ENCODE measurements around the gene CREBZF. TPM values are rescaled to one million over a fixed set of nuclear protein-coding genes. Genes with fewer than 3 reads are reported as not detected.

Gene CREBZF, protein sequence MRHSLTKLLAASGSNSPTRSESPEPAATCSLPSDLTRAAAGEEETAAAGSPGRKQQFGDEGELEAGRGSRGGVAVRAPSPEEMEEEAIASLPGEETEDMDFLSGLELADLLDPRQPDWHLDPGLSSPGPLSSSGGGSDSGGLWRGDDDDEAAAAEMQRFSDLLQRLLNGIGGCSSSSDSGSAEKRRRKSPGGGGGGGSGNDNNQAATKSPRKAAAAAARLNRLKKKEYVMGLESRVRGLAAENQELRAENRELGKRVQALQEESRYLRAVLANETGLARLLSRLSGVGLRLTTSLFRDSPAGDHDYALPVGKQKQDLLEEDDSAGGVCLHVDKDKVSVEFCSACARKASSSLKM
- 10 to 100 TPM; 51.4 to 54.8 TPM for total RNA-seq

DNA sequence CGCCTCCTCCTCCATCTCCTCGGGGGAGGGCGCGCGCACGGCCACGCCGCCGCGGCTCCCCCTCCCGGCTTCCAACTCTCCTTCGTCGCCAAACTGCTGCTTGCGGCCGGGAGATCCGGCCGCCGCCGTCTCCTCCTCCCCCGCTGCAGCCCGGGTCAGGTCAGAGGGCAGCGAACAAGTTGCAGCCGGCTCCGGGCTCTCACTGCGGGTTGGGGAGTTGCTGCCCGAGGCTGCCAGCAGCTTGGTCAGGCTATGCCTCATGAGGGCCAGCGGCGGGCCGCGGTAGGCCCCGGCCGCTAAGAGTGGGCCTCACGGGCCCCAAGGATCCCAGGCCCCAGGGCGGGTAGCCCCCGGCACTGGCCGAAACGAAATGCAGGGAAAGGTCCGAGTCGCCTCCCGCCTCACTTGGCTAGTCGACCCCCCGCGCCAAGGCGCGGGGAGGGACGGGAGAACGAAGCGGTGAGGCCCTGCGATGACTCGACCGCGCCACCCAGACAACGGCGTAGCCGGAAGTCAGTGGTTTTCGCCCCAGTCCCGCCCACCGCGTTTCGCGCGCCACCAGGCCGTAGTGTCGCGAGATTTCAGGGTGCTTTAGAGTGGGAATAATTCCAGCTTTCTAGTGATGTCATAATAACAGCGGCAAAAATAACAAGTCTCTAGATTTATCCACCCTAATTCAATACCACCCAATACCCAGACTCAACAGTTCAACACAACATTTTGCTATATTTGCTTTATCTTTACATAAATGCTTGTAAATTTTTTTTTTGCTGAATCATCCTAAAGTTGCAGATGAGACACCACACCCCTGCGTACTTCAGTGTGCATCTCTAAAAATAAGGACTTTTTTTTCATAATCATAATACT, at the start of gene CREBZF:
Gene CREBZF, minus strand, starts transcription at position 515 of the 867 bp plus-strand sequence. Its CDS starts 254 bp downstream, at position 261.
- ChIA-PET CTCF (interaction anchor here (2.5 to 2.6 kb wide), 2 partner anchors 17 to 190 kb away, joined by 6 to 20 read pairs; partner anchors contain the start of genes CCDC83 and TMEM126A), POLR2A (interaction anchor here (0.6 to 2.9 kb wide), 19 partner anchors 9 to 1148 kb away, joined by 3 to 41 read pairs (median 5); partner anchors contain the start of genes CCDC83, CCDC89, DLG2 and TMEM126A)
- H3K4me1 Mint-ChIP-seq (ENCODE audit: low read depth), result peaks cover 31% of the 10 kb centered on the region
- H3K9me3 Mint-ChIP-seq (ENCODE audit: insufficient read depth), result no peaks in the 10 kb centered on the region
- peaks cover 41% of the 10 kb centered on the region for H3K36me3 Mint-ChIP-seq (ENCODE audit: low read depth)
- H3K4me3 Mint-ChIP-seq, result peak within 1 kb of the TSS; percentile 98
- peak within 1 kb of the TSS; percentile 96 for H3K27ac Mint-ChIP-seq
- H3K27me3 Mint-ChIP-seq (ENCODE audit: low read depth), result no peaks in the 10 kb centered on the region
- ATAC-seq, result peak; percentile 67
- DNase-seq, result peak; percentile 94

DNA sequence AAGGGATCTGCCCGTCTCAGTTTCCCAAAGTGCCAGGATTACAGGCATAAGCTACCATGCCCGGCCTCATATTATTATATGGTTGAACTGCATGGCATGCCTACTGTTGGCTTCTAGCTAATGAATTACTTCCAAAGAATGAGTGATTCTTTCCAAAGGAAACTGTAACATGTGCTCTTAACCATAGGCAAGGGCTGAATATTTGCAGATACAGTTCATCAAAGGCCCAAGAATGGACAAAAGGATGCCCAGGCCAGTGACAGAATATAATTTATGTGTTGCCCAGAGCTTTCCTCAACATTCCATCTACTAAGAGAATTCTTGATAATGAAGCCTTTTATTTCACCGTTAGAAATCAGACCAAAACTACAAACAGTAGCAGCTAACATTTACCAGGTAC, 48.0 kb upstream of the CREBZF start:
- no peak overlapping the region for H3K27ac Mint-ChIP-seq
- no peaks in the 10 kb centered on the region for H3K4me1 Mint-ChIP-seq (ENCODE audit: low read depth)
- H3K4me3 Mint-ChIP-seq, result no peak overlapping the region
- peaks cover 5% of the 10 kb centered on the region for H3K36me3 Mint-ChIP-seq (ENCODE audit: low read depth)
- no peaks in the 10 kb centered on the region for H3K27me3 Mint-ChIP-seq (ENCODE audit: low read depth)
- CTCF ChIA-PET, result interaction anchor here (1.0 kb wide), 2 partner anchors 13 to 142 kb away, joined by 3 to 4 read pairs; partner anchors contain the start of gene CCDC83
- DNase-seq (no peak), ATAC-seq (no peak)
- POLR2A ChIA-PET, result interaction anchor here (0.6 kb wide), 1 partner anchor 44 kb away, joined by 3 read pairs; no protein-coding TSS in a partner anchor
- H3K9me3 Mint-ChIP-seq (ENCODE audit: insufficient read depth), result no peaks in the 10 kb centered on the region

DNA sequence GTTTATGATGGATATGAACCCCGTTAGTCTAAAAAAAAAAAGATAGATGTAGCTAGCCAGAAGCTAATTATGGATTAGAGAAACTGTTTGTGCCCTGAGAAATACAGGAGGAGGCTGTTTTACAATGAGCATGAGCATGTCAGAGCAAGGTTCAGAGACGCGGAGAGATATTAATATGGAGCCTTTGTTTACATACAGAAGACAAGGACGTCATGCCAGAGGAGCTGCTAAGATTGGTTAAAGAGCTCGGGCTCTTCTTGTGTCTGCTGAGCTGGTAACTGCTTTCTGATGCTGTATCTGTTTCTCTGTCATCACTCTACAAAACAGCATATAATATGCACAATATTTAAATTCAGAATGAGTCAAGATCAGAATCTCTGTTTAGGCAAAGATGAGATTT, 46.0 kb upstream of the CREBZF start:
- DNase-seq (no peak), ATAC-seq (no peak)
- ChIA-PET POLR2A (no interaction called here), CTCF (interaction anchor here (0.9 kb wide), 1 partner anchor 35 kb away, joined by 3 read pairs; no protein-coding TSS in a partner anchor)
- H3K36me3 Mint-ChIP-seq (ENCODE audit: low read depth), result peaks cover 5% of the 10 kb centered on the region
- H3K27ac Mint-ChIP-seq, result no peak overlapping the region
- no peaks in the 10 kb centered on the region for H3K9me3 Mint-ChIP-seq (ENCODE audit: insufficient read depth)
- H3K4me3 Mint-ChIP-seq, result no peak overlapping the region
- no peaks in the 10 kb centered on the region for H3K4me1 Mint-ChIP-seq (ENCODE audit: low read depth)
- no peaks in the 10 kb centered on the region for H3K27me3 Mint-ChIP-seq (ENCODE audit: low read depth)

DNA sequence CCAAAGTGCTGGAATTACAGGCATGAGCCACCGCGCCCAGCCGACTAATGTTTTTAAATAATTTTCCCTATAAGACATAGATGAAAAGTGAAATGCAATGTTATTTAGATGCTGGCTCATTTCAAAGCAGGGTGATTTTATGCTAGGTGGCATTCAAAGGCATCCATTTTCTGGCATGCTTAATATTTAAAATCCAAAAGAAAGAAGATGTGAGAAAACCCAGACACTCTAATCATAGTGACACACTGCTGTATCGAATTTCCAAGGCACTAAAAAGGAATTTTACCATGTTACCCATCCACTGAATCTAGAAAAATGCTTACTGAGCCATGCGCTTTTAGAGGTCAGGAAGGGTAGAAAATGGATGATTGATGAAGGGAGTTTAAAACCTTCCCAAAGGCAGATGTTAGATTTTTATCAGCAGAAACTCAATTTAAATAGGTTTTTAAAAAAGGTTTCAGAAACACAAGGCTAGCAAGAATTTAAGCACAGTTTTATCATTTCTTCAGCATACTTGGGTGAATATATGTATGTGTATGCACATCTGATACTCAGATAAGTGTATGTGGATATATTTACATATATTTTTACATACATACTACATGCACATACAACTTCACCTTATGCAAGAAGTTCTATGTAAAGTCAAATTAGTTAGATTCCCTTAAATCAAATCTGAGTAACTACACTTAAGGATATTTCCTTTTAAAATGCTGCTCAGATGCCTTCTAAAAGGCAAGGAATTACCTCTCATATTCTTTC, 45.2 kb upstream of the CREBZF start:
- DNase-seq (no peak), ATAC-seq (no peak)
- Mint-ChIP-seq H3K27me3 (ENCODE audit: low read depth) (no peaks in the 10 kb centered on the region), H3K4me3 (no peak overlapping the region), H3K4me1 (ENCODE audit: low read depth) (no peaks in the 10 kb centered on the region), H3K27ac (no peak overlapping the region), H3K9me3 (ENCODE audit: insufficient read depth) (no peaks in the 10 kb centered on the region), H3K36me3 (ENCODE audit: low read depth) (peaks cover 5% of the 10 kb centered on the region)
- ChIA-PET CTCF (no interaction called here), POLR2A (no interaction called here)

DNA sequence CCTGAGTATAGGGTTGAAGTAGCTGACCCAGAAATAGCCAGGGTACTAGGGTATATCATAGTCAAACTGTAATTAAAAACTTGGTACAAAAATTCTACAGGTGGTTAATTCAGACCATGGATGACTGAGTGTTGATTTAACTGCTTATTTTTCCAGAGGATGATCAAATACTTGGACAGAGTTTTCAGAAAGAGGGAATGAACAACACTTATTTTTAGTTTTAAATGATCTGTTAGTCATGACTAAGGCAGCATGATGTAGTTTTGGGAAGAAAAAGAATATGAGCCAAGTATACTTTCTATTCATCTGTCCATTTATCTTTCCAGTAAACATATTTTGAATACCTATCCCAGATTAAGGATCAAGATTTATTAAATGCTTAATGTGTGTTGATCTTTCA, 40.9 kb upstream of the CREBZF start:
- peaks cover 3% of the 10 kb centered on the region for H3K4me1 Mint-ChIP-seq (ENCODE audit: low read depth)
- no peak overlapping the region for H3K4me3 Mint-ChIP-seq
- no peak for DNase-seq
- ATAC-seq, result no peak
- no peak overlapping the region for H3K27ac Mint-ChIP-seq
- H3K9me3 Mint-ChIP-seq (ENCODE audit: insufficient read depth), result no peaks in the 10 kb centered on the region
- ChIA-PET POLR2A (no interaction called here), CTCF (no interaction called here)
- H3K36me3 Mint-ChIP-seq (ENCODE audit: low read depth), result peaks cover 19% of the 10 kb centered on the region
- no peaks in the 10 kb centered on the region for H3K27me3 Mint-ChIP-seq (ENCODE audit: low read depth)

DNA sequence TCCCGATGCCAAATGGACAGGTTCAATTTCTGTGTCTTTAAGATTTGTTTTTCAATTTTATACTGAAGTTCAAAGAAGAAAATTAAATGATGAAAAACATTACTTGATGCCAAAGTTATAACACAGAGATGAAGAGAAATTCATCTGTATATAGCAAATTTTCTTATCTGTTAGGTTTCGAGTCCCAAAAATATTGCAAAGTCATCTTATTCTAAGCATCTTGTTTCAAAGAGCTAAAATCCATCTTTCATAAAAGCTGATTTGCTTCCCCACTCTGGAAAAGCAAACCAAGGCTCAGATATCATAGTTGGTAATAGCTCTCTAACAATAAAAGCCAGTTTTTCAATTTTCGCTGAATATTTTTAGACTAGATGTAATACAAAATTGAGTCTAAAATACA, 40.0 kb upstream of the CREBZF start:
- H3K4me1 Mint-ChIP-seq (ENCODE audit: low read depth), result peaks cover 11% of the 10 kb centered on the region
- CTCF ChIA-PET, result interaction anchor here (1.2 kb wide), 1 partner anchor 13 kb away, joined by 6 read pairs; no protein-coding TSS in a partner anchor

DNA sequence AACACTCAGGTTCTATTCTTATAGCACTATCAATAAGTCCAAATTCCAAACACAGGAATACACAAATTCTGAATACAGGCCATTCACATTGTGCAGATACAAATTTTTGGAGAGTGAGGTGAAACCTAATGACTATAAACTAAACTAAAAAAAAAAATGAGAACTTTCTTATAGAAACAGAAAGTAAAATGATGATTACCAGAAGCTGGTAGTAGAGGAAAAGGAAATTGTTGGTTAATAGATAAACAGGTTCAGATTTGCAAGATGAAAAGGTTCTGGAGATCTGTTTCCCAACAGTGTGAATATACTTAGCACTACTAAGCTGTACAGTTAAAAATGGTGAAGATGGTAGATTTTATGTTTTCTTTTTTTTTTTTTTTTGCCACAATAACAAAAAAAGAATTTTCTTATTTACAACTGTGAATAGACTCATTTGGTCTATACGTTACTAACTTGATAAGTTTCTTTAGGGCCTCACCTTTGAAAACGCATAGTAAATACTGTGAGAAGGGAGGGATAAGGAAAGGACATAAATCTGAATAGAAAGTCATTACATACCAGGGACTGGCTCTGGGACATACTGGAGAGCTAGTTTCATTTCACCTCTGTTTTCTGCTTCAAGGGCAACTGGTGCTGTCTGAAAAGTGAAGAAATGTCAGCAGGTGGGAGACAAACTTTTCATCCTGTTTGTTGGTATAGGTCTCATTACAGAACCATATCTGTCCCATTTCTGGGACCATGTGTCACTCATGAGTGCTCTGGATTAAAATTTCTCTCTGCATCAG, 35.2 kb upstream of the CREBZF start:
- ChIA-PET CTCF (interaction anchor here (0.6 to 2.9 kb wide), 11 partner anchors 9 to 155 kb away, joined by 3 to 10 read pairs (median 5); partner anchors contain the start of gene CCDC83), POLR2A (interaction anchor here (0.9 to 1.3 kb wide), 2 partner anchors 35 to 37 kb away, joined by 4 read pairs; partner anchors contain the start of gene CREBZF)
- Mint-ChIP-seq H3K36me3 (ENCODE audit: low read depth) (peaks cover 52% of the 10 kb centered on the region), H3K4me3 (peak overlapping the region; percentile 1), H3K4me1 (ENCODE audit: low read depth) (peaks cover 42% of the 10 kb centered on the region), H3K27ac (peak overlapping the region; percentile 31), H3K9me3 (ENCODE audit: insufficient read depth) (no peaks in the 10 kb centered on the region), H3K27me3 (ENCODE audit: low read depth) (no peaks in the 10 kb centered on the region)
- DNase-seq (no peak), ATAC-seq (peak; percentile 84)

More for the DNA sequence above, 40.0 kb upstream of the CREBZF start:
- POLR2A ChIA-PET, result no interaction called here
- Mint-ChIP-seq H3K27ac (no peak overlapping the region), H3K4me3 (no peak overlapping the region), H3K27me3 (ENCODE audit: low read depth) (no peaks in the 10 kb centered on the region), H3K36me3 (ENCODE audit: low read depth) (peaks cover 24% of the 10 kb centered on the region), H3K9me3 (ENCODE audit: insufficient read depth) (no peaks in the 10 kb centered on the region)
- ATAC-seq, result no peak
- DNase-seq, result no peak

DNA sequence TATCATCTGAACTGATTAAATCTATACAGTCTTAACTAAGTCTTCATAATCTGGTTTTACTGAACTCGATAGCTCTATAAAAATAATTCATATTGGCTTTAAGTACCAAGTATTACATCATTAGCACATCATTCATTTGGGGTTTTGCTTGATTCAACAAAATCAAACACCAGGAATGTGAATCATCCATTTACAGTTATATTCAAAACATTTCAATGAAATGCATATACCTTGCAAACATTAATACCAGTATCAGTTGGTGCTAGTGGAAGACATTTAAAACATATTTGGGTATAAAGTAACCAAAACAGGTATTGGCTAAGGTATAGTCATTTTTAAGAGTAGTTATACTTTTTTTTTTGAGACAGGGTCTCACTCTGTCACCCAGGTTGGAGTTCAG, 33.3 kb upstream of the CREBZF start:
- H3K27me3 Mint-ChIP-seq (ENCODE audit: low read depth), result no peaks in the 10 kb centered on the region
- peaks cover 47% of the 10 kb centered on the region for H3K36me3 Mint-ChIP-seq (ENCODE audit: low read depth)
- CTCF ChIA-PET, result interaction anchor here (0.9 to 2.9 kb wide), 8 partner anchors 12 to 910 kb away, joined by 3 to 11 read pairs (median 4); partner anchors contain the start of genes CCDC83 and CCDC89
- no peaks in the 10 kb centered on the region for H3K9me3 Mint-ChIP-seq (ENCODE audit: insufficient read depth)
- ATAC-seq, result no peak
- no peak overlapping the region for H3K4me3 Mint-ChIP-seq
- peaks cover 49% of the 10 kb centered on the region for H3K4me1 Mint-ChIP-seq (ENCODE audit: low read depth)
- DNase-seq, result no peak
- POLR2A ChIA-PET, result no interaction called here
- no peak overlapping the region for H3K27ac Mint-ChIP-seq

DNA sequence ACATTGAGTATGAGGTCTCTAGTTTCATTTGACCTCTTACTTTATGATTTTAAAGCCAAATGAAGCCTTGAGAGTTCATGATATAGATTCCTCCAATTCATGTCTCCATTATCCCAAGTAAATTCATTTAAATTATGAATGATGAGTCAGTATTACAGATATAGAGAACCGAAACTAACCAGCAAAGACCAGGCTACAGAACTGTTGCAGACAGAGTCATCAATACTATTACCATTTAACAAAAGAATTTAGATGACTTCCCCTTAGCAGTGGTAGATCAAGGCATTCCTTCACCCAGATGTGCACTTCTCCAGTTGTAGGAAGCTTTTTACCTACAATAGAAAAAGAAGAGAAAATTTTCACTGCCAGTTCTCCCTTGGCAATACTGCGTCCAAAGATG, 32.8 kb upstream of the CREBZF start:
- H3K9me3 Mint-ChIP-seq (ENCODE audit: insufficient read depth), result no peaks in the 10 kb centered on the region
- peaks cover 49% of the 10 kb centered on the region for H3K4me1 Mint-ChIP-seq (ENCODE audit: low read depth)
- ChIA-PET POLR2A (interaction anchor here (0.8 kb wide), 2 partner anchors 15 to 33 kb away, joined by 3 to 4 read pairs; partner anchors contain the start of gene CREBZF), CTCF (interaction anchor here (0.9 to 2.9 kb wide), 7 partner anchors 12 to 157 kb away, joined by 3 to 11 read pairs (median 4); partner anchors contain the start of genes CCDC83 and CCDC89)
- H3K27ac Mint-ChIP-seq, result no peak overlapping the region
- H3K27me3 Mint-ChIP-seq (ENCODE audit: low read depth), result no peaks in the 10 kb centered on the region
- H3K4me3 Mint-ChIP-seq, result no peak overlapping the region
- ATAC-seq, result no peak
- no peak for DNase-seq
- peaks cover 49% of the 10 kb centered on the region for H3K36me3 Mint-ChIP-seq (ENCODE audit: low read depth)

DNA sequence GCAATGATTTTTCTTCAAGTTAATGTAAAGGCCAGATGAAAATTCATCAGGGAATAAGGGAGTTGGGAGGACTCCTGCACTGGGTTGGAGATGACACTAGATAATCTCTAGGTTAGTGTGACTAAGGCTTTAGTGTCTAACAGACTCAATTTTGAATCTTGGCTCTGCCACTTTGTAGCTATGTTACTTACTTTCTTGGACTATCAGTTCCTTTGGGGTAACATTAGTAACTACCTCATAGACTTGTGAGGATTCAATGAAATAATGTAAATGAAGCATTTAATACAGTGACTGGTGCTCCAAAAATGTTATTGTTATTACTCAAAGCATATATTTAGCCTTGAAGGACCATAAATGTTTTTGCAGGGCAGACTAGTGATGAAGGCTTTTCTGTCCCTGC, 30.6 kb upstream of the CREBZF start:
- Mint-ChIP-seq H3K36me3 (ENCODE audit: low read depth) (peaks cover 47% of the 10 kb centered on the region), H3K4me1 (ENCODE audit: low read depth) (peaks cover 49% of the 10 kb centered on the region), H3K27me3 (ENCODE audit: low read depth) (no peaks in the 10 kb centered on the region), H3K27ac (no peak overlapping the region), H3K9me3 (ENCODE audit: insufficient read depth) (no peaks in the 10 kb centered on the region), H3K4me3 (no peak overlapping the region)
- CTCF ChIA-PET, result interaction anchor here (0.9 to 4.9 kb wide), 17 partner anchors 10 to 637 kb away, joined by 3 to 31 read pairs (median 4); partner anchors contain the start of genes CCDC83, CCDC89 and TMEM126A
- no peak for DNase-seq
- POLR2A ChIA-PET, result interaction anchor here (0.7 to 2.3 kb wide), 3 partner anchors 32 to 159 kb away, joined by 3 to 6 read pairs (median 5); partner anchors contain the start of gene CCDC83
- ATAC-seq, result no peak

Measured in activated CD8-positive, alpha-beta T cell treated with anti-CD3 and anti-CD28 coated beads, Interleukin-2, amount 10 ng/mL, durations not matched to agents 7 days and 5 days (primary cell).